Measurements from ENCODE around the gene PDZD2. TPM values are rescaled to one million over a fixed set of nuclear protein-coding genes. Genes with fewer than 3 reads are reported as not detected.

The PDZD2 gene
- total and polyA plus RNA-seq, 2 experiments from 2014 or later = 8.3 to 16.9 TPM

DNA sequence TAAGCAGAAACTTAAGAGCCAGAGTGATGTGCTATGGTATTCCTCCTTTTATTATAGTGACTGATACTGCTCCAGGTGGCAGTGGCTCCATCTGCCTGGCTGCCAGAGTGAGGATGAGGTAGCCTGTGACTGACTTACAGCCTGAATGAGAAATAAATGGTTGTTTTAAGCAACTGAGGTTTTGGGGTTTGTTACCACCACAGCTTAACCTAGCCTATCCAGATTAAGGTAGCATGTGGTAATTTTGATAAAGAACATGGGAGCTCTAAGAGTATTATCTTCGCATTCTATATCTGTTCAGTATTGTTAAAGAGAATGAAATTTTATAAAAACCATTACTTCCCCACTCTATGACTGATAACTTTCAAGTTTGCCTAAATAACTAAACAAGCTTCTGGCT lies 496.2 kb downstream of the PDZD2 start:
- Mint-ChIP-seq H3K4me3 (no peak overlapping the region), H3K36me3 (ENCODE audit: low read depth) (peaks cover 32% of the 10 kb centered on the region; the same call in 2 of the 3 replicates), H3K27ac (no peak overlapping the region), H3K27me3 (ENCODE audit: insufficient read depth, low read depth, poor library complexity) (peaks cover under 1% of the 10 kb centered on the region), H3K9me3 (no peaks in the 10 kb centered on the region), H3K4me1 (no peaks in the 10 kb centered on the region; the same call in 2 of the 3 replicates)
- TF ChIP-seq, protein P1, sequence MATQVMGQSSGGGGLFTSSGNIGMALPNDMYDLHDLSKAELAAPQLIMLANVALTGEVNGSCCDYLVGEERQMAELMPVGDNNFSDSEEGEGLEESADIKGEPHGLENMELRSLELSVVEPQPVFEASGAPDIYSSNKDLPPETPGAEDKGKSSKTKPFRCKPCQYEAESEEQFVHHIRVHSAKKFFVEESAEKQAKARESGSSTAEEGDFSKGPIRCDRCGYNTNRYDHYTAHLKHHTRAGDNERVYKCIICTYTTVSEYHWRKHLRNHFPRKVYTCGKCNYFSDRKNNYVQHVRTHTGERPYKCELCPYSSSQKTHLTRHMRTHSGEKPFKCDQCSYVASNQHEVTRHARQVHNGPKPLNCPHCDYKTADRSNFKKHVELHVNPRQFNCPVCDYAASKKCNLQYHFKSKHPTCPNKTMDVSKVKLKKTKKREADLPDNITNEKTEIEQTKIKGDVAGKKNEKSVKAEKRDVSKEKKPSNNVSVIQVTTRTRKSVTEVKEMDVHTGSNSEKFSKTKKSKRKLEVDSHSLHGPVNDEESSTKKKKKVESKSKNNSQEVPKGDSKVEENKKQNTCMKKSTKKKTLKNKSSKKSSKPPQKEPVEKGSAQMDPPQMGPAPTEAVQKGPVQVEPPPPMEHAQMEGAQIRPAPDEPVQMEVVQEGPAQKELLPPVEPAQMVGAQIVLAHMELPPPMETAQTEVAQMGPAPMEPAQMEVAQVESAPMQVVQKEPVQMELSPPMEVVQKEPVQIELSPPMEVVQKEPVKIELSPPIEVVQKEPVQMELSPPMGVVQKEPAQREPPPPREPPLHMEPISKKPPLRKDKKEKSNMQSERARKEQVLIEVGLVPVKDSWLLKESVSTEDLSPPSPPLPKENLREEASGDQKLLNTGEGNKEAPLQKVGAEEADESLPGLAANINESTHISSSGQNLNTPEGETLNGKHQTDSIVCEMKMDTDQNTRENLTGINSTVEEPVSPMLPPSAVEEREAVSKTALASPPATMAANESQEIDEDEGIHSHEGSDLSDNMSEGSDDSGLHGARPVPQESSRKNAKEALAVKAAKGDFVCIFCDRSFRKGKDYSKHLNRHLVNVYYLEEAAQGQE (IDR thresholded peaks at IDR 0.05; ENCODE audit: unreplicated experiment) = no peak
- TF ChIP-seq ZNF114 (CRISPR knock-in tag; IDR thresholded peaks at IDR 0.05) = no peak
- no peak for TF ChIP-seq CREB1 (CRISPR knock-in tag; IDR thresholded peaks at IDR 0.05; ENCODE audit: low read depth)
- TF ChIP-seq STAT1 (IDR thresholded peaks at IDR 0.05; ENCODE audit: unreplicated experiment) = no peak
- TF ChIP-seq, protein P2, sequence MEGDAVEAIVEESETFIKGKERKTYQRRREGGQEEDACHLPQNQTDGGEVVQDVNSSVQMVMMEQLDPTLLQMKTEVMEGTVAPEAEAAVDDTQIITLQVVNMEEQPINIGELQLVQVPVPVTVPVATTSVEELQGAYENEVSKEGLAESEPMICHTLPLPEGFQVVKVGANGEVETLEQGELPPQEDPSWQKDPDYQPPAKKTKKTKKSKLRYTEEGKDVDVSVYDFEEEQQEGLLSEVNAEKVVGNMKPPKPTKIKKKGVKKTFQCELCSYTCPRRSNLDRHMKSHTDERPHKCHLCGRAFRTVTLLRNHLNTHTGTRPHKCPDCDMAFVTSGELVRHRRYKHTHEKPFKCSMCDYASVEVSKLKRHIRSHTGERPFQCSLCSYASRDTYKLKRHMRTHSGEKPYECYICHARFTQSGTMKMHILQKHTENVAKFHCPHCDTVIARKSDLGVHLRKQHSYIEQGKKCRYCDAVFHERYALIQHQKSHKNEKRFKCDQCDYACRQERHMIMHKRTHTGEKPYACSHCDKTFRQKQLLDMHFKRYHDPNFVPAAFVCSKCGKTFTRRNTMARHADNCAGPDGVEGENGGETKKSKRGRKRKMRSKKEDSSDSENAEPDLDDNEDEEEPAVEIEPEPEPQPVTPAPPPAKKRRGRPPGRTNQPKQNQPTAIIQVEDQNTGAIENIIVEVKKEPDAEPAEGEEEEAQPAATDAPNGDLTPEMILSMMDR (conservative IDR thresholded peaks at IDR 0.05; ENCODE audit: low read depth in 2 of 2) = no peak
- no peak for TF ChIP-seq NANOG (IDR thresholded peaks at IDR 0.05; ENCODE audit: borderline replicate concordance)
- H4K20me1 ChIP-seq (replicated peaks; ENCODE audit: insufficient read depth) = peaks cover 41% of the 10 kb centered on the region
- no peaks in the 10 kb centered on the region for H3K27me3 ChIP-seq (ENCODE audit: insufficient read depth)
- H3F3A ChIP-seq (replicated peaks; ENCODE audit: low read depth) = no peaks in the 10 kb centered on the region
- no peak overlapping the region for H3K4me3 ChIP-seq
- H3K4me2 ChIP-seq = no peak overlapping the region
- no peaks in the 10 kb centered on the region for H3K4me1 ChIP-seq (ENCODE audit: insufficient read depth)
- H3K9me2 ChIP-seq (ENCODE audit: insufficient read depth) = no peaks in the 10 kb centered on the region
- no peak overlapping the region for H3K27ac ChIP-seq (ENCODE audit: low read depth)
- H2AFZ ChIP-seq = no peak overlapping the region
- no peak for ATAC-seq
- no peak for DNase-seq (ENCODE audit: low spot score)
- H3K36me3 ChIP-seq (ENCODE audit: insufficient read depth) = peaks cover 16% of the 10 kb centered on the region; the same call in 1 of the 2 replicates
- H3K79me2 ChIP-seq (replicated peaks; ENCODE audit: insufficient read depth) = peaks cover 73% of the 10 kb centered on the region

DNA sequence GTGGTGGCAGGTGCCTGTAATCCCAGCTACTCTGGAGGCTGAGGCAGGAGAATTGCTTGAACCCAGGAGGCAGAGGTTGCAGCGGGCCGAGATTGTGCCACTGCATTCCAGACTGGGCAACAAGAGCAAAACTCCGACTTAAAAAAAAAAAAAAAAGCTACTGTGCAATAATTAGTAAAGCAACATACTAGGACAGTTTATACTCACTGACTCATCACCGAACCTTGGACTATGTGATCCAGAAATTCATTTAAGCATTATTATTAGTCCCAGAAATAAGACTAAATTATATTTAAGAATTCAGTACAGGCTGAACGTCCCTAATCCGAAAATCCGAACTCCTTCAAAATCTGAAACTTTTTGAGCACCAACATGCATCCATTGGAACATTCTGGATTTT lies 497.4 kb downstream of the PDZD2 start:
- Histone ChIP-seq H3K4me1 (ENCODE audit: insufficient read depth) (no peaks in the 10 kb centered on the region), H4K20me1 (replicated peaks; ENCODE audit: insufficient read depth) (peaks cover 34% of the 10 kb centered on the region), H3K36me3 (ENCODE audit: insufficient read depth) (peaks cover 16% of the 10 kb centered on the region; the same call in 1 of the 2 replicates), H2AFZ (no peak overlapping the region), H3K79me2 (replicated peaks; ENCODE audit: insufficient read depth) (peaks cover 73% of the 10 kb centered on the region), H3K4me2 (no peak overlapping the region), H3K27me3 (ENCODE audit: insufficient read depth) (no peaks in the 10 kb centered on the region), H3K9me2 (ENCODE audit: insufficient read depth) (no peaks in the 10 kb centered on the region), H3K4me3 (no peak overlapping the region), H3F3A (replicated peaks; ENCODE audit: low read depth) (no peaks in the 10 kb centered on the region), H3K27ac (ENCODE audit: low read depth) (no peak overlapping the region)
- Mint-ChIP-seq H3K4me1 (no peaks in the 10 kb centered on the region), H3K9me3 (peaks cover 3% of the 10 kb centered on the region; the same call in 2 of the 3 replicates), H3K36me3 (ENCODE audit: low read depth) (peaks cover 42% of the 10 kb centered on the region), H3K27me3 (ENCODE audit: insufficient read depth, low read depth, poor library complexity) (peaks cover 5% of the 10 kb centered on the region), H3K4me3 (no peak overlapping the region), H3K27ac (no peak overlapping the region)
- ATAC-seq (no peak), DNase-seq (ENCODE audit: low spot score) (no peak)
- TF ChIP-seq, protein P3, sequence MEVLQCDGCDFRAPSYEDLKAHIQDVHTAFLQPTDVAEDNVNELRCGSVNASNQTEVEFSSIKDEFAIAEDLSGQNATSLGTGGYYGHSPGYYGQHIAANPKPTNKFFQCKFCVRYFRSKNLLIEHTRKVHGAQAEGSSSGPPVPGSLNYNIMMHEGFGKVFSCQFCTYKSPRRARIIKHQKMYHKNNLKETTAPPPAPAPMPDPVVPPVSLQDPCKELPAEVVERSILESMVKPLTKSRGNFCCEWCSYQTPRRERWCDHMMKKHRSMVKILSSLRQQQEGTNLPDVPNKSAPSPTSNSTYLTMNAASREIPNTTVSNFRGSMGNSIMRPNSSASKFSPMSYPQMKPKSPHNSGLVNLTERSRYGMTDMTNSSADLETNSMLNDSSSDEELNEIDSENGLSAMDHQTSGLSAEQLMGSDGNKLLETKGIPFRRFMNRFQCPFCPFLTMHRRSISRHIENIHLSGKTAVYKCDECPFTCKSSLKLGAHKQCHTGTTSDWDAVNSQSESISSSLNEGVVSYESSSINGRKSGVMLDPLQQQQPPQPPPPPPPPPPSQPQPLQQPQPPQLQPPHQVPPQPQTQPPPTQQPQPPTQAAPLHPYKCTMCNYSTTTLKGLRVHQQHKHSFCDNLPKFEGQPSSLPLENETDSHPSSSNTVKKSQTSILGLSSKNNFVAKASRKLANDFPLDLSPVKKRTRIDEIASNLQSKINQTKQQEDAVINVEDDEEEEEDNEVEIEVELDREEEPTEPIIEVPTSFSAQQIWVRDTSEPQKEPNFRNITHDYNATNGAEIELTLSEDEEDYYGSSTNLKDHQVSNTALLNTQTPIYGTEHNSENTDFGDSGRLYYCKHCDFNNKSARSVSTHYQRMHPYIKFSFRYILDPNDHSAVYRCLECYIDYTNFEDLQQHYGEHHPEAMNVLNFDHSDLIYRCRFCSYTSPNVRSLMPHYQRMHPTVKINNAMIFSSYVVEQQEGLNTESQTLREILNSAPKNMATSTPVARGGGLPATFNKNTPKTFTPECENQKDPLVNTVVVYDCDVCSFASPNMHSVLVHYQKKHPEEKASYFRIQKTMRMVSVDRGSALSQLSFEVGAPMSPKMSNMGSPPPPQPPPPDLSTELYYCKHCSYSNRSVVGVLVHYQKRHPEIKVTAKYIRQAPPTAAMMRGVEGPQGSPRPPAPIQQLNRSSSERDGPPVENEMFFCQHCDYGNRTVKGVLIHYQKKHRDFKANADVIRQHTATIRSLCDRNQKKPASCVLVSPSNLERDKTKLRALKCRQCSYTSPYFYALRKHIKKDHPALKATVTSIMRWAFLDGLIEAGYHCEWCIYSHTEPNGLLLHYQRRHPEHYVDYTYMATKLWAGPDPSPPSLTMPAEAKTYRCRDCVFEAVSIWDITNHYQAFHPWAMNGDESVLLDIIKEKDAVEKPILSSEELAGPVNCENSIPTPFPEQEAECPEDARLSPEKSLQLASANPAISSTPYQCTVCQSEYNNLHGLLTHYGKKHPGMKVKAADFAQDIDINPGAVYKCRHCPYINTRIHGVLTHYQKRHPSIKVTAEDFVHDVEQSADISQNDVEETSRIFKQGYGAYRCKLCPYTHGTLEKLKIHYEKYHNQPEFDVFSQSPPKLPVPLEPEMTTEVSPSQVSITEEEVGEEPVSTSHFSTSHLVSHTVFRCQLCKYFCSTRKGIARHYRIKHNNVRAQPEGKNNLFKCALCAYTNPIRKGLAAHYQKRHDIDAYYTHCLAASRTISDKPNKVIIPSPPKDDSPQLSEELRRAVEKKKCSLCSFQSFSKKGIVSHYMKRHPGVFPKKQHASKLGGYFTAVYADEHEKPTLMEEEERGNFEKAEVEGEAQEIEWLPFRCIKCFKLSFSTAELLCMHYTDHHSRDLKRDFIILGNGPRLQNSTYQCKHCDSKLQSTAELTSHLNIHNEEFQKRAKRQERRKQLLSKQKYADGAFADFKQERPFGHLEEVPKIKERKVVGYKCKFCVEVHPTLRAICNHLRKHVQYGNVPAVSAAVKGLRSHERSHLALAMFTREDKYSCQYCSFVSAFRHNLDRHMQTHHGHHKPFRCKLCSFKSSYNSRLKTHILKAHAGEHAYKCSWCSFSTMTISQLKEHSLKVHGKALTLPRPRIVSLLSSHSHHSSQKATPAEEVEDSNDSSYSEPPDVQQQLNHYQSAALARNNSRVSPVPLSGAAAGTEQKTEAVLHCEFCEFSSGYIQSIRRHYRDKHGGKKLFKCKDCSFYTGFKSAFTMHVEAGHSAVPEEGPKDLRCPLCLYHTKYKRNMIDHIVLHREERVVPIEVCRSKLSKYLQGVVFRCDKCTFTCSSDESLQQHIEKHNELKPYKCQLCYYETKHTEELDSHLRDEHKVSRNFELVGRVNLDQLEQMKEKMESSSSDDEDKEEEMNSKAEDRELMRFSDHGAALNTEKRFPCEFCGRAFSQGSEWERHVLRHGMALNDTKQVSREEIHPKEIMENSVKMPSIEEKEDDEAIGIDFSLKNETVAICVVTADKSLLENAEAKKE (CRISPR knock-in tag; IDR thresholded peaks at IDR 0.05) = no peak
- TF ChIP-seq CREB1 (CRISPR knock-in tag; IDR thresholded peaks at IDR 0.05; ENCODE audit: low read depth) = no peak
- TF ChIP-seq, protein P2 (conservative IDR thresholded peaks at IDR 0.05; ENCODE audit: low read depth in 2 of 2) = no peak

Data from GM23338 (cell line).